ENCODE data around the gene PCP4L1. TPM values are rescaled to one million over a fixed set of nuclear protein-coding genes. Genes with fewer than 3 reads are reported as not detected.

PCP4L1 gene
- total and polyA plus RNA-seq, 2 donors (not counting 1 experiment from before 2014, with no cell fraction given), result not detected

DNA sequence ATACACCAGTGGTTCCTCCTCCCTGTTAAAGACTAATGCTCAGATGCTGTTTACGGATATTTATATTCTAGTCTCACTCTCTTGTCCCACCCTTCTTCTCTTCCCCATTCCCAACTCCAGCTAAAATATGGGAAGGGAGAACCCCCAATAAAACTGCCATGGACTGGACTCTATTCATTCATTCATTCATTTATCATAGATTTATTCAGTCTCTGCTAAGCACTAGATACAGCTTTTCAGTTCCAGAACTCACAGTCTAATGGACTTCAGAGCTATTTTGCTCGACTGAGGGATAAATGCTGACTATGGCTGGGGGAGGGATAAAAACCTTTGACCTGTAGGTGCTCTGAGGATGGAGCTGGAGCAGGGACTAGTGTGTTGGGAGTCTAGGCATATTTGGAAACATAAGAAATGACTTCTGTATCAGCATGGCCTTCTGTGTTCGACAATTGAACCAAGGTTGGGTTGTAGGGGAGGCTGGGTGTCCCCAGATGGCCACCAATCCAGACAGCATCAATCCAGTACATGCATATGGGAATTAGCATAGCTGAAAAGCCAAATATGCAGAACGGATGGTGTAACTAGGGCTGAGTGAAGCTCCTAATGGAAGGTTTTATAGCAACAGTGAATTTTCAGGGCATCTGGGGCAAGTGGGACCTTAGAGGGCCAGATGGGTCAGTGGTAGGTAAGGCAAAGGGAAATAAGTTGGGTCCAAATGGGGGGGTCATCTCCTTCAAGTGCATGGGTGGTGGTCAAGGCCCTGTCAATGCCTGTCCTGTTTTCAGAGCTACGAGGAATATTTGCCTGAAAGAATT is 39.3 kb upstream of the PCP4L1 start:
- H3K4me1 Mint-ChIP-seq, result peaks cover 27% of the 10 kb centered on the region
- Histone ChIP-seq H3K4me3 (ENCODE audit: control extremely low read depth in 1 of 5, extremely low read depth in 1 of 5, insufficient read depth in 1 of 5, low read depth in 2 of 5, low read length in 4 of 5) (no peak overlapping the region), H2AFZ (ENCODE audit: insufficient read depth, low read depth, low read length, poor library complexity, severe bottlenecking) (no peak overlapping the region), H3K79me2 (ENCODE audit: control insufficient read depth, insufficient read depth, low read length) (no peaks in the 10 kb centered on the region), H3K27ac (ENCODE audit: low read length in 2 of 2) (no peak overlapping the region), H3K36me3 (replicated peaks in 1 of 2; ENCODE audit: control extremely low read depth in 1 of 2, control insufficient read depth in 1 of 2, extremely low read depth in 1 of 2, insufficient read depth in 2 of 2, low read length in 1 of 2) (peaks cover 0 to 4% of the 10 kb centered on the region in 2 experiments), H3K9ac (ENCODE audit: low read length) (no peak overlapping the region), H3K4me1 (ENCODE audit: control insufficient read depth in 2 of 2, insufficient read depth in 2 of 2, low read length in 2 of 2) (peaks cover 15 to 26% of the 10 kb centered on the region in 2 donors), H3K4me2 (replicated peaks; ENCODE audit: low read depth, low read length, poor library complexity, severe bottlenecking) (no peak overlapping the region), H4K20me1 (ENCODE audit: control insufficient read depth, insufficient read depth, low read length, poor library complexity, severe bottlenecking) (no peaks in the 10 kb centered on the region), H3K9me3 (ENCODE audit: control extremely low read depth in 1 of 3, control insufficient read depth in 2 of 3, insufficient read depth in 1 of 3, low read length in 2 of 3) (no peaks in the 10 kb centered on the region), H3K27me3 (replicated peaks in 1 of 4; ENCODE audit: control extremely low read depth in 1 of 4, control insufficient read depth in 3 of 4, insufficient read depth in 4 of 4, low read length in 3 of 4) (peaks cover 0 to 49% (median 36%) of the 10 kb centered on the region in 4 experiments)
- CTCF ChIA-PET, result interaction anchor here (1.1 to 1.9 kb wide), 4 partner anchors 8 to 162 kb away, joined by 3 to 7 read pairs (median 6); no protein-coding TSS in a partner anchor
- ATAC-seq (ENCODE audit: low read depth) (no peak), DNase-seq (no peak)
- intact Hi-C loops (cut with micrococcal nuclease), result no loop called here
- 96% methylated on average over 4 of the region's 5 CpGs for WGBS (ENCODE audit: insufficient coverage)
- no peaks in the 10 kb centered on the region for H3K9me3 Mint-ChIP-seq (ENCODE audit: insufficient read depth)
- H3K4me3 Mint-ChIP-seq, result no peak overlapping the region
- no peak overlapping the region for H3K27ac Mint-ChIP-seq
- H3K27me3 Mint-ChIP-seq, result peaks cover 46% of the 10 kb centered on the region
- TF ChIP-seq, protein P1, sequence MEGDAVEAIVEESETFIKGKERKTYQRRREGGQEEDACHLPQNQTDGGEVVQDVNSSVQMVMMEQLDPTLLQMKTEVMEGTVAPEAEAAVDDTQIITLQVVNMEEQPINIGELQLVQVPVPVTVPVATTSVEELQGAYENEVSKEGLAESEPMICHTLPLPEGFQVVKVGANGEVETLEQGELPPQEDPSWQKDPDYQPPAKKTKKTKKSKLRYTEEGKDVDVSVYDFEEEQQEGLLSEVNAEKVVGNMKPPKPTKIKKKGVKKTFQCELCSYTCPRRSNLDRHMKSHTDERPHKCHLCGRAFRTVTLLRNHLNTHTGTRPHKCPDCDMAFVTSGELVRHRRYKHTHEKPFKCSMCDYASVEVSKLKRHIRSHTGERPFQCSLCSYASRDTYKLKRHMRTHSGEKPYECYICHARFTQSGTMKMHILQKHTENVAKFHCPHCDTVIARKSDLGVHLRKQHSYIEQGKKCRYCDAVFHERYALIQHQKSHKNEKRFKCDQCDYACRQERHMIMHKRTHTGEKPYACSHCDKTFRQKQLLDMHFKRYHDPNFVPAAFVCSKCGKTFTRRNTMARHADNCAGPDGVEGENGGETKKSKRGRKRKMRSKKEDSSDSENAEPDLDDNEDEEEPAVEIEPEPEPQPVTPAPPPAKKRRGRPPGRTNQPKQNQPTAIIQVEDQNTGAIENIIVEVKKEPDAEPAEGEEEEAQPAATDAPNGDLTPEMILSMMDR (IDR thresholded peaks at IDR 0.05), result no peak
- no peak for TF ChIP-seq EZH2 (IDR thresholded peaks at IDR 0.05; ENCODE audit: borderline replicate concordance, insufficient read depth, low read depth, low read length, poor library complexity, severe bottlenecking)
- POLR2A ChIA-PET, result no interaction called here

DNA sequence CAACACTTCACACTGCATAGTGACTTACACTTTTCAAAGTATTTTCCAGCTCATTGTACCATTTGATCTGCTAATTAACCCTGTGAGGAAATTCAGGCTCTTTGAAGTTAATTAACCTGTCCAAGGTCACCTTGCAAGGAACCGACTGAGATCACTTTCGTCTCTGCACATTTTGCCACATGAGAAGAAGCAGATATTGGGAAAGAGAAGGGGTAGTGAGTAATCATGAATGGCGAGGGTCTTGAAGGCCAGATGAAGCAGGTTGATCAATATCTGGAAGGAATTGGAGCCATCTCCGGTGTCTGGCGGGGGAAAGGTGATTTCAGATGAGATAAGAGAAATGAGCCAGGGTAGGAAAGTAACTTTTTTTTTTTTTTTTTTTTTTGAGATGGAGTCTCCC is 38.5 kb upstream of the PCP4L1 start:
- no peak overlapping the region for H3K27ac Mint-ChIP-seq

More for the DNA sequence above, 38.5 kb upstream of the PCP4L1 start:
- ChIA-PET CTCF (interaction anchor here (1.1 to 1.9 kb wide), 3 partner anchors 9 to 162 kb away, joined by 5 to 7 read pairs (median 7); no protein-coding TSS in a partner anchor), POLR2A (no interaction called here)
- H3K27ac ChIP-seq (ENCODE audit: low read length in 2 of 2), result no peak overlapping the region
- H3K4me3 ChIP-seq (ENCODE audit: control extremely low read depth in 1 of 5, extremely low read depth in 1 of 5, insufficient read depth in 1 of 5, low read depth in 2 of 5, low read length in 4 of 5), result no peak overlapping the region
- no peaks in the 10 kb centered on the region for H4K20me1 ChIP-seq (ENCODE audit: control insufficient read depth, insufficient read depth, low read length, poor library complexity, severe bottlenecking)
- no peaks in the 10 kb centered on the region for H3K9me3 ChIP-seq (ENCODE audit: control extremely low read depth in 1 of 3, control insufficient read depth in 2 of 3, insufficient read depth in 1 of 3, low read length in 2 of 3)
- Mint-ChIP-seq H3K9me3 (ENCODE audit: insufficient read depth) (no peaks in the 10 kb centered on the region), H3K4me3 (no peak overlapping the region), H3K4me1 (peaks cover 26% of the 10 kb centered on the region), H3K27me3 (peaks cover 45% of the 10 kb centered on the region)
- intact Hi-C loops (cut with micrococcal nuclease), result no loop called here
- TF ChIP-seq EZH2 (IDR thresholded peaks at IDR 0.05; ENCODE audit: borderline replicate concordance, insufficient read depth, low read depth, low read length, poor library complexity, severe bottlenecking), result no peak
- TF ChIP-seq, protein P1 (IDR thresholded peaks at IDR 0.05), result no peak
- peaks cover 13 to 25% of the 10 kb centered on the region in 2 donors for H3K4me1 ChIP-seq (ENCODE audit: control insufficient read depth in 2 of 2, insufficient read depth in 2 of 2, low read length in 2 of 2)
- H3K9ac ChIP-seq (ENCODE audit: low read length), result no peak overlapping the region
- no peaks in the 10 kb centered on the region for H3K79me2 ChIP-seq (ENCODE audit: control insufficient read depth, insufficient read depth, low read length)
- H3K27me3 ChIP-seq (replicated peaks in 1 of 4; ENCODE audit: control extremely low read depth in 1 of 4, control insufficient read depth in 3 of 4, insufficient read depth in 4 of 4, low read length in 3 of 4), result peaks cover 0 to 48% (median 36%) of the 10 kb centered on the region in 4 experiments
- DNase-seq (no peak), ATAC-seq (ENCODE audit: low read depth) (no peak)
- H3K36me3 ChIP-seq (replicated peaks in 1 of 2; ENCODE audit: control extremely low read depth in 1 of 2, control insufficient read depth in 1 of 2, extremely low read depth in 1 of 2, insufficient read depth in 2 of 2, low read length in 1 of 2), result no peaks in the 10 kb centered on the region
- WGBS (ENCODE audit: insufficient coverage), result 100% methylated on average over 5 of the region's 5 CpGs
- H2AFZ ChIP-seq (ENCODE audit: insufficient read depth, low read depth, low read length, poor library complexity, severe bottlenecking), result no peak overlapping the region
- no peak overlapping the region for H3K4me2 ChIP-seq (replicated peaks; ENCODE audit: low read depth, low read length, poor library complexity, severe bottlenecking)

Measured in B cell (primary cell).